ENCODE measurements around the gene ZNF865. TPM values are rescaled to one million over a fixed set of nuclear protein-coding genes. Genes with fewer than 3 reads are reported as not detected.

Gene ZNF865
- total and polyA plus RNA-seq, 8 donors = 5.7 to 9.7 (median 7.8) TPM

GRCh38 chr19:55609326-55609725 lies 3.9 kb downstream of the ZNF865 start:
- ATAC-seq (no peak), DNase-seq (no peak), FAIRE-seq (no peak)
- H3K27me3 ChIP-seq = no peaks in the 10 kb centered on the region
- H3K4me3 ChIP-seq = no peak overlapping the region
- no peaks in the 10 kb centered on the region for H3K36me3 ChIP-seq
- peaks cover 0 to 12% (median 0%) of the 10 kb centered on the region in 3 donors for H3K4me1 ChIP-seq
- TF ChIP-seq CTCF (IDR thresholded peaks at IDR 0.05) = no peak
- intact Hi-C loops (cut with DNase I) = loop anchor here in 1 of 3 donors (5.0 kb wide), 1 partner anchor 92 kb away; no protein-coding TSS in a partner anchor
- 88 to 93% methylated on average over 5 of the region's 5 CpGs for WGBS, 2 donors
- no peak overlapping the region for H3K27ac ChIP-seq
- H3K9me3 ChIP-seq = no peaks in the 10 kb centered on the region

- 64 to 69% methylated on average over 15 of the region's 15 CpGs for WGBS, 2 donors
- no peak for FAIRE-seq
- Histone ChIP-seq H3K36me3 (peaks cover 0 to 12% (median 0%) of the 10 kb centered on the region in 3 donors), H3K27me3 (no peaks in the 10 kb centered on the region), H3K9me3 (no peaks in the 10 kb centered on the region), H3K27ac (no peak overlapping the region), H3K4me1 (peaks cover 0 to 6% (median 0%) of the 10 kb centered on the region in 3 donors), H3K4me3 (no peak overlapping the region)
- intact Hi-C loops (cut with DNase I) = no loop called here
- TF ChIP-seq CTCF (IDR thresholded peaks at IDR 0.05) = no peak
- ATAC-seq = no peak
- DNase-seq = peak in 1 of 6 donors; percentile 10
Measured at GRCh38 chr19:55611300-55611982, 6.0 kb downstream of the ZNF865 start.

GRCh38 chr19:55611983-55612645 lies 6.7 kb downstream of the ZNF865 start:
- H3K4me1 ChIP-seq = no peaks in the 10 kb centered on the region
- H3K36me3 ChIP-seq = peaks cover 0 to 18% (median 0%) of the 10 kb centered on the region in 3 donors
- no peak for DNase-seq
- 83 to 92% methylated on average over 3 of the region's 3 CpGs for WGBS, 2 donors
- H3K9me3 ChIP-seq = no peaks in the 10 kb centered on the region
- intact Hi-C loops (cut with DNase I) = no loop called here
- H3K4me3 ChIP-seq = no peak overlapping the region
- TF ChIP-seq CTCF (IDR thresholded peaks at IDR 0.05) = no peak
- ATAC-seq = no peak
- H3K27me3 ChIP-seq = no peaks in the 10 kb centered on the region
- H3K27ac ChIP-seq = no peak overlapping the region
- no peak for FAIRE-seq

GRCh38 chr19:55613396-55613795 lies 7.9 kb downstream of the ZNF865 start:
- no peak for TF ChIP-seq CTCF (IDR thresholded peaks at IDR 0.05)
- Histone ChIP-seq H3K4me1 (no peaks in the 10 kb centered on the region), H3K27me3 (no peaks in the 10 kb centered on the region), H3K9me3 (no peaks in the 10 kb centered on the region), H3K27ac (no peak overlapping the region), H3K4me3 (no peak overlapping the region), H3K36me3 (peaks cover 0 to 23% (median 0%) of the 10 kb centered on the region in 3 donors)
- peak in 1 of 6 donors; percentile 29 for DNase-seq
- intact Hi-C loops (cut with DNase I) = no loop called here
- FAIRE-seq = no peak
- ATAC-seq = no peak
- 92 to 93% methylated on average over 20 to 27 of the region's 27 CpGs for WGBS, 2 donors

Data from pancreas (tissue), 10 donors.